ENCODE data around the gene SLC35B2.

DNA sequence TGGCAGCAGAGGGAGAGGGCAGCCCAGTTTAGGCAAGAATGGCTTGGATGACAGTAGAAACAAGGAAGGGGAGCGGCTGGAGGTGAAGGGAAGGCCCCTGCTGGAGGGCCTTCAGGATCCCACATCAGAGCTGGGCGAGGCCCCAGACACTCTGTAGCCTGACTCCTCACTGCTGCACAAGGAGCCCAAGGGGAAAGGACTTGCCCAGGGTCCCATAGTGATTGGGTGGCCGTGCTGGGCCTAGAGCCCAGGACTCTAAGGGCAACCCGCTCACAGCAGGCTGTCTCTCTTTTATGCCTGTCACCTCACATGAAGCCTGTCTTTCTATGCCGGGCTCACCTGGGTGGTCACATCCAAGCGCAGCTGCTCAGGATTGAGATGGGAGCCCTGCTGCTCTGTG lies 46.5 kb upstream of the SLC35B2 start:
- TF ChIP-seq, protein P1, sequence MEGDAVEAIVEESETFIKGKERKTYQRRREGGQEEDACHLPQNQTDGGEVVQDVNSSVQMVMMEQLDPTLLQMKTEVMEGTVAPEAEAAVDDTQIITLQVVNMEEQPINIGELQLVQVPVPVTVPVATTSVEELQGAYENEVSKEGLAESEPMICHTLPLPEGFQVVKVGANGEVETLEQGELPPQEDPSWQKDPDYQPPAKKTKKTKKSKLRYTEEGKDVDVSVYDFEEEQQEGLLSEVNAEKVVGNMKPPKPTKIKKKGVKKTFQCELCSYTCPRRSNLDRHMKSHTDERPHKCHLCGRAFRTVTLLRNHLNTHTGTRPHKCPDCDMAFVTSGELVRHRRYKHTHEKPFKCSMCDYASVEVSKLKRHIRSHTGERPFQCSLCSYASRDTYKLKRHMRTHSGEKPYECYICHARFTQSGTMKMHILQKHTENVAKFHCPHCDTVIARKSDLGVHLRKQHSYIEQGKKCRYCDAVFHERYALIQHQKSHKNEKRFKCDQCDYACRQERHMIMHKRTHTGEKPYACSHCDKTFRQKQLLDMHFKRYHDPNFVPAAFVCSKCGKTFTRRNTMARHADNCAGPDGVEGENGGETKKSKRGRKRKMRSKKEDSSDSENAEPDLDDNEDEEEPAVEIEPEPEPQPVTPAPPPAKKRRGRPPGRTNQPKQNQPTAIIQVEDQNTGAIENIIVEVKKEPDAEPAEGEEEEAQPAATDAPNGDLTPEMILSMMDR (IDR thresholded peaks at IDR 0.05), result no peak
- no peak for TF ChIP-seq CBFB (CRISPR knock-in tag; IDR thresholded peaks at IDR 0.05; ENCODE audit: low read depth)
